Kidney glomerular epithelial cell (primary cell): ENCODE results near the gene PAPPA.
A peak's percentile ranks its signal among the peaks of the same experiment; 100 is the strongest.

ENCODE experiments used
- DNase-seq: peaks from one replicate; lab custom pipeline; 2025; lab: John Stamatoyannopoulos, UW

Gene PAPPA

DNA sequence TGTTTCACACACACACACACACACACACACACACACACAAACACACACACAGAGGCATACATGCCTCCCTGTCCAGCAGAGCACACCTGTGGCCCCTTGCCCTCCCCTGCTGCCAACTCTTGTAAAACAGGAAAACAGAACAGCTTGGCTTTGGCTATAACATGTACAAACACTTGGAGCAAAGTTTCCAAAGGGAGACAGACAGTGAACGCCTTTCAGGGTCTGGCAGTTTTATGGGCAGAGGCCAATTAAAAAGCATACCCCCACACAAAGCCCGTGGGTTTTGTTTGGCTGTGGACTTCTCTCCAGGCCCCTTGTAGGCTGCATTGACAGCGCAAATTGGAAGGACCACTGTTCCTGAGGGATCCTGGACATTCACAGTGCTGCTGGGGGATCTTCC lies 265.6 kb downstream of the PAPPA start:
- DNase-seq, result no peak

DNA sequence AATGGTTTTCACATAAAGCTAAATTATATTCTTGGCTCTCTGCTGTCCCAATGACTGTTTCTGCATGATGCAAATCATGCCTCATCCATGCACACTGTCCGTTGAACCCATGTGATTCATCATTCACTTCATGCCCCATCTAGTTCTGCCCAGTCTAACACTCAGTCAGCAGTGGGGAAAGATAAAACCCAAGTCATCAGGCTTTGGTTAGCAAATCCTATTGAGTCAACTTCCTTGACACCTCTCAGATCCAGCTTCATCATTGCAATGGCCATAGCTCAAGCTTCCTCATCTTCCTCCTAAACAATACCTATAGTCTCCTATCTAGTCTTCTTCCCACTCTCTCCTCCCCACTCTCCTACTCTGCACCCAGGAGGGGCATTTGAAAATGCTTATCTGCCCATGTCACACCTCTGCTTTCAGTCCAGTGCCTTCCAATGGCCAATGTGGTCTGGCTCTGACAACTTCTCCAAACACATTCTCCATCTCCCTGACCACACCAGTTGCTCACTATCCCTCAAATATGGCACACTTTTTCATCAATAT lies 267.5 kb downstream of the PAPPA start:
- peak; percentile 28 for DNase-seq

DNA sequence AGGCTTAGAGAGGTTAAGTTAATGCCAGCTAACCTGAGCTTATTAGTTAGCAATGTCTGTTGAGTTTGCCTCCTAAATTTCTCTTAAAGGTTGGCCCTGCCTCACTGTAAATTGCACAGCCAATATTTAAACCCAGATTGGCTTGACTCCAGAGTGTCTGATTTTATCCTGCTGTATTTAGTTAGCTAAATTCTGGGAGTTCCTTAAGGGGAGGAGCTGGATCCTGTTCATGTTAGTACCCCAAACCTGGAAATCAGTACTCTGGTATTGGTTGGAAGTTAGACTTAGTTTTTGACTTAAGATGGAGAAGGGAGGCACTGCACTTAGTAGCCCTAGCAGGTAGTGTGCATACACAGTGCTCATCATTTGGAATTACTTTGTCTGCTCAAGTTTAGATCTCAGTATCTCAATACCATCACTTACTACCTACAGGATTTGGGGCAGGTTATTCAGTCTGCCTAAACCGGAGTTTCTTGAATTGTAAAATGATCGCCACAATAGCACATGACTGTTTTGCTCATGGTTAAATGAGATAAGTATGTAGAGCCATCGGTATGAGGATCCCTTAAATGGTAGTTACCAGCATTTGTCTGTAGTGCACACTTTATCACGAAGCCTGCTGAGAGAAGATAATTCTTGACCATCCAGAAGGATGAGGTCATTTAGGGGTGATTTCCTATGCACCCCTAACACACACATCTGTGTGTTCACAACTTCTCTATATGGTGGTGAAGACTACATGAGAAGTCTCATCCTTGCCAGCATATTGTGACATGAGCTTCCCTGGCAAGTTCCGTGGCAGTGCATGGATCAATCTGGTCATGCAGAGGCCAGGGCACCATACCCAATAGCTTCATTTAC lies 268.8 kb downstream of the PAPPA start:
- DNase-seq, result no peak

DNA sequence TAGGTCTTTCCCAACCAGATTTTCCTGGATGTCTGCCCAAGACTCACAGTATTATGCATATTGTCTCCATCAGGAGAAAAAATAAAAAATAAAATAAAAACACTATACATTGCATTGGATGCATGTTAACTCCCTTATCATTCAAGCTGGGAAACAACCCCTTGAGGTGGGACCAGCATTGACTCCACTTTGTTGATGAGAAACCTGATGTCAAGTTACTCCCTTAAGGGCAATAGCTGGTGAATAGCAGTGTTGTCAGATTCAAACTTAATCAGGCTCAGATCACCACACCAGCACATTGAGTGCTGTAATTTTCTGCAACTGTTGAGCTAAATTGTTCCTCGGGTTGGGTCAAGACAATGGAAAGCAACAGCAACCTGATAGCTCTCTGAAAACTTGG lies 269.6 kb downstream of the PAPPA start:
- no peak for DNase-seq

DNA sequence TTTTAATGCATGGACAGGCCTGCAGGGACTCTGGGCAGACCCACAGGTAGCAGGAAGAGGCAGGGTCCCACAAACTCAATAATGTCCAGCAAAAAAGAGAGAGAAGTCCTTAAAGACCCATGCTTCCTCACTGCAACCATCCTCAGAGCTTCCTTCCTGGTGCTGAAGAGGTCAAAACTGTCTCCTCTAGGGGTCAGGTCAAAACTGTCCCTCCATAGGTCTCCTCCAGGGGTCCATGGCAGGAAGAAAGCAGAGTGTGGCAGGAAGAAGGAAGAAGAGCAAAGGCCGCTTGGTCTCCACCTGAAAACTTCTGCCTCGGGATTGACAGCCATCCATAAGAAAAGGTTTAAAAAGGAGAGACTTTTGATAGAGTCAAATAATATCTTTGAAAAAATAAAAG lies 271.7 kb downstream of the PAPPA start:
- no peak for DNase-seq

DNA sequence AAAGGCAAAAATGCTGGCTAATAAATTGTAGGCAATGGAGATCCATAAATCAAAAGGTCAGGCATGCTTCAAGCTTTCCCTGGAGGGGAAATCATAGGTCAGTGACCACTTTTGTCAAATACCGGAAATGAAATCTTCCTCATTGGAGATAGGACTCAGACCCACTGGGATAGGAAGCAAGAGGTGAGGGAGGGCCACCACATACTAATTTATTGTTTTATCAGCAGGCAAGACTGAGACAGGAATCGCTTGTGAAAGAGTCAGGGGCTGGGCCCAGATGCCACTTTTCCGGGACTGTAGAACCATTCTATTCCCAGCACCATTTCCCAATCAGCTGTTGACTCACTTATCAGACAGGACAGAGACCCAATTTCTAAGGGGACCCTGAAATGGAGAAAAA lies 277.3 kb downstream of the PAPPA start:
- DNase-seq, result no peak

DNA sequence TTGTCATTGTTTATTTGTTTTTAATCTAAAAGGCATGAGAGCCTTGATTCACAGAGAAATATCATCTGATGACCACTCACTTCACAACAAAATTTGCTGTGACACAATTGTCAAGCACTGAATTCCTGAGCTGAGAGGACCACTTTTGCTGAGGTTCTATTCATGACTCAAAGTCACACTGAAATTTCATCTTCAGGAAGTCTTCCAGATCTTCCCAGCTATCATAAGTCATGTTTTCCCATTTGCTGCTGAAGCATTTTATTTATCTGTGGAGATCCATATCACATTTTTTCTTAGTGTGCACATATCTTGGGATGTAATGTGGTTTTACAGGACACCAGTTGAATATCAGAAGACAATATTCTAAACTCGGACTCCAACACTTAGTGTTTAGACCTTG lies 278.5 kb downstream of the PAPPA start:
- no peak for DNase-seq

DNA sequence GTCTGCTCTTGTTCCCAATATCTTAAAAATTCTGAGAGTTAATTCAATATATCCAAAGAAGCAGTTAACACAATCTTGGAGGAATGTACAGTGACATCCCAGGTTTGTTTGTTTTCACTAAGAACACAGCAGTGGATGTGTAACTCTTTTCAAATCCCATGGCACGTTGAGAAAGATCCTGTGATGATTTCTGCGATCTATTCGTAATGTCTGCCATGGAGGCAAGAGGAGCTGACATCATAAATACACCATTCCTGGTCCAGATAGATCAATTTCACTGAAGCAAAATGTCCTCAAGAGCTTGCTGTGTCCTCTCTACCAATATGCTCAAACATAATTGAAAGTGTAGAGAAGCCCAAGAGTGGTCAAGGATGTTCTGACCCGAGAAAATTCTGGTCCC lies 280.7 kb downstream of the PAPPA start:
- DNase-seq, result no peak

DNA sequence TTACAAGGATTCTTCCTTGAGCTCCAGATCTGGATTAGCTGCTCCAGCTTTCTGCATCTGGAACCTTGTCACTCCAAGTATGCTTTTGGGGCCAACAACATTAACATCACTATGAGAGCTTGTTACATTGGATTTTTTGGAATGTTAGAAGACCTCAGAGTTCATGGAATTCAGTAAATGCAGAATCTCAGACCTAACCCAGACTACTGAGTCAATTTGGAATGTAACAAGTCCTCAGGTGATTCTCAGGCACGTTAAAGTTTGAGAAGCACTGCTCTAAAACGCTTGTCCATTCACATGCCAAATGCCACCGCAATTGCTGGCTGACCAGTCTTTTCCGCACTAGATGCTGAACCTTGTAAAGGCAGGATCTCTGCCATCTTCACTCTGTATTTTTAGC lies 282.1 kb downstream of the PAPPA start:
- no peak for DNase-seq

DNA sequence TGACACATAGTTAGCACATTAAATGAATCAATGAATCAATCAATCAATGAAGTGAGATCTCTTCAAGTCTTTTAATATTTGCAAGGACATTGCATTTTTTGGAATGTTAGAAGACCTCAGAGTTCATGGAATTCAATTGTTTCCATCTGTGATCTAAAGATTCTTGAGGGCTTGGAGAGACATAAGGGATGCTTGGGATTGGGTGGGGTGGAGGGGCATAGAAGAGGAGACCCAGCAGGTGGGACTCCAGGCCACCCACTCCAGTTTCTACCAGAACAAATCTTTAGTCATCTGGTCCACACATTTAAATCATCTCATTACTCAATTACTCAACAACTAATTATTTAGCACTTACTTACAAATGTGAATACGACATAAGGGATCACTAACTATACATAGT lies 282.5 kb downstream of the PAPPA start:
- no peak for DNase-seq

DNA sequence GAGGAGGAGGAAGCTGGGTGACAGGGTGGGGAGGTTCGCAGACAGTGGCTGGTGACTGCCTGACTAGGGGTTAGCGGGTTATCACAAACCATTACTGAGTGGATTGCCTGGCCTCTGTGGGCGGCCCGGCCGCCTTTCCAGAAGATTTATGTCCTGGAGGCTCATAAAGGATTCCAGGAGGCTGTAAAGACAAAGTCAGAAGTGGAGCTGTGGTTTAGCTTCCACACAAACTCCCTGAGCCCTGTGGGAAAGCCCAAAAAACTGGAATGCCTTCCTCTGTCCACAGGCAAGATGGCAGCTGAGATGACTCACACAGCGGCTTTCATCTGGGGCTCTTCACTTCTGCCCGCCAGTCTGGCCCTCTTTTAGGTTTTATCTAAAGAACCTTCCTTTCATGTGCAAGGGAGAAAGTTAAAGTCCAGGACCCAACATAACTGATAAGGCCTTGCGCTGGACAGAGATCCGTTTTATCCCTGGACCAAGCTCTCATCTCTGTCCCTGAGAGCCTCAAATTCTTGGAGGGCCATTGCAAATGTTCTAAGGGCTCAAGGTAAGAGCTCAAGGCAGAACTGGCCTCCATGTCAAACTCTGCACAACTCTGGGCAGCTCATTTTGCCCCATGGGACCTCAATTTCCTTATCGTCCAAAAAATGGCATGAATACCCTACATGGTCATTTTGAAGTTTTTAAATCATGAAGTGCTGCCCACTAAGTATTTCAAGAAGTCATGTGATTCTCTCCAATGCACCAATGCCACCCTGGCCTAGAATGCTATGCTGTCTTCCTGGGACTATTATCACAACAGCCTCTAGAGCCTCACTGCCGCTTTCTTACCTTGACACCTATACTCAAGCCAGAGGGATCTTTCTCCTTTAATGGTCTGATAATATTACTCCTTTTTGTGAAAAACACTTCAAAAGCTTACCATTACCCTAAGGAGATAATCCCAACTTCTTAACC lies 284.1 kb downstream of the PAPPA start:
- no peak for DNase-seq

DNA sequence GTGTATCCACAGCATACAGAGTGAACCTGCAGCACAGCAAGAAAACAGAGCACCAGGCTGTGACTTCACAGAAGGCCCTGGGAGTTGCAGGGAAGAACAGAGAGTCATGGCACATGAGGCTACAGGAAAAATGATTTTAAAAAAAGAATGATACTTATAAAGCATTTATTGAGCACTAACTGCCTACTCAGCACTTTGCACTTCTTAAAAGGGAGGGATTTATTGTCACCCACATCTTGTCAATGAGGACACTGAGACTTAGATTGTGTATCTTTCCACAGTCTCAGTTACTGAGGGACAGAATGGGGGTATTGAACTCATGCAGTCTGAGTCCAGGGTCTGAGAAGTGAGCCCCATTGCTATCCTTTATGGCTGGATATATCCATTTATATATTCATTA lies 288.9 kb downstream of the PAPPA start:
- DNase-seq, result no peak

DNA sequence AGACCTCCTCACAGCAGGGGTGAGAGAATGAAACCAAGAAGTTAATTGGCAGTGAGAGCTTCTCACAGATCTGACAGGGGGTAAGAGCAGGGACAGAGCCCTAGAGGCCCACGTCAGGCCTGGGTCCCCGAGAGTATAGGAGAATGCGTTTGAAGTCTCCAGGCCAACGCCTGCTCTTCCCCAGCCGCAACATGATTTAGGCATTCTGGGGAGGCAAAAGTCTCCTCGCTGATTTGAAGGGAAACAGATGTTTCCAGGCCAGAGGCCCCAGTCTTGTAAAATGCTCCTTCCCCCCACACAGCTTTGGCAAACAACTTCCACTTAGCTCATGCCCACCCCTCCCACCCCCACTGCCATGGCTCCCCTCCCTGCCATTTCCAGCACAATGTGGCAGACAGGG lies 294.3 kb downstream of the PAPPA start:
- no peak for DNase-seq

DNA sequence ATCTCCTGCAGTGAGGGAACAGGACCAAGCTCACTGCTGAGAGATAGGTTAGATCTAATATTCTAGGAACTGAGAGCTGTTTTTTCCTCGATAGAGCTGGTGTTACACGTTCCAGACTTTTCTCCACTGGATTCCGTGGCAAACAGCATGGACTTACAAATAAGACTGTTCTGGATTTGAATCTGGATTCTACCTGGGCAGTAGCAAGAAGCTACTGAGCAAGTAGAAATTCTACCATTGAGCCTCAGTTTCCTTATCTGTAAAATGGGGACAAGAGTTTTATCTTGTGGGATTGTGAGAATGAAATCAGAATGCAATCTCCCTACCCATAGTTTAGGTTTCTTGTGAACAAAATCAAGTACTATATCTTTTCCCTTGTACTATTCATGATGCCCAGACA lies 294.8 kb downstream of the PAPPA start:
- no peak for DNase-seq

DNA sequence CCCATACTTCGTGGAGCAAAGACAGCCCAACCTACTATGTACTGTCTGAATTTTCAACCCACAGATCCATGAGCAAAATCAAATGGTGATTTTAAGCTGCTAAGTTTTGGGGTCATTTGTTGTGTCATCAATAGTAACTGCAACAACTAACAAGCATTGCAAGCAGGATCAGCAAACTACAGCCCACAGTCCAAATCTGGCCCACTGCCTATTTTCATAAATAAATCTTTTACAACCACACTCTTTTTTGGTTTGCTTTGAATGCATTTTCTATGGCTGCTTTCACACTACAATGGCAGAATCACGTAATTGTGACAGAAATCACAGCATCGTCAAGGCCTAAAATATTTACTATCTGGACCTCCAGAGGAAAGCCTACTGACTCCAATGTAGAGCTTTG lies 296.4 kb downstream of the PAPPA start:
- no peak for DNase-seq

DNA sequence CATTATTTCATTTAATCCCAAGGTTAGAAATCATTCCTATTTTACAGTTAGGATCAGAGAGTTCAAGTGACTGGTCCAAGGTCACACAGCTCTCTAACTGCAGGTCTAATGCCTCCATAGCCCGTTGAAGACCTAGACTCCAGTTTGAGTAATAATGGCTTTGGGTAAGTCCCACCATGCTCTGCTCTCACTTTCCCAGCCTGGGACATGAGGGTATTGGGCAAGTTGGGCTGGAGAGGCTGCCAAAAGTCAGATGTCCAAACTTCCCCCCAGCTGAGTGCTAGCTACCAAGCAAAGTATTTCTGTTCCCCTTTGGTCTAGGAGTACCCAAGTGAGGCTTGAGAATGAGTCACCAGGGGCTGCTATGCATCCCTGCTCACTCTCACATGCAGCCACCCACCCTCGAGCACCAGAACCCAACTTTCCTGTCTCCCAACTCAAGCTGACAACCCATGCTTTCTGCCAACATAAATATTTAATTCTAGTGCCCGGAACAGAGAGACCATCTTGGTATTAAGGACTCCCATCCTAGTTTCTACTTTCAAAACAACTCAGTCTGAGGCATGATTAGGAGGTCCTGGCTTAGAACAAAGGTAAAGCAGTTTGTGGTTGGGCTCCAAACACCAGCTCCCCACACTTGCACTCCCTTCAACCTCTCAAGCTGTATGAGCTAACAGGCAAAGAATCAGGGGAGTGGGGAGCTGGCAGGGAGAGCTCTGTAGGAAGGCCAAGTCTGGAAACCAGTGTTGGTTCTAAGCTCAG lies 297.0 kb downstream of the PAPPA start:
- DNase-seq, result peak; percentile 99

DNA sequence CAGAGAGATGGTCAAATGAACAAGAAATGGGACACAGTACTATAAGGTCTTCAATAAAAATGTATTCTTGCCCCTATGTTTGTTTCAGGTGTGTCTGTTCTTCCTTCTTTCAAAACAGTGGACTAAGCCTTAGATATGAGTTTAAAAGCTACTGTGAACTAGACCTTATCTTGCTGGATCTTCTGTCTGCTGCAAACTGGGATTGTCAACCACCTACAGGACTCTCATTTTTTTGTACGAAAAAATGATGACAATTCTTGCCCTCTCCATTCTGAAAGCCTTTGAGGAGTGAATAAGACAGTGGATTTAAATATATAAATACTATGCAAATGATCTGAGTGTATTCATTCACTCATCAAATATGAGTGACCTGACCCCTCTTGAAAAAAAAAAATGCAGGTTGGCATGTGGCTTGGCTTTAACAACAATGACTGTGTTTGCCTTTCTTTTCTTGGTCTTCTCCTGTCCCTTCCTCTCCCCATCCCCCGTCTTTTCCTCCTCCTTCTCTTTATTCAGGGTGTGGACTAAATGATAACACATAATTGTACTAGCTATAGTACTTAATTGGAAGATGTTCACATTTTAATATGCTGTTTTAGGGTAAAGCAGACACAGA lies 298.0 kb downstream of the PAPPA start:
- peak; percentile 16 for DNase-seq
